WTC11 (cell line): ENCODE measurements around the gene KDM1B.

Source experiments
- CBFB ChIP-seq: sonication (generic); formaldehyde crosslinking; IDR thresholded peaks from 2 replicates; pipeline ENCODE4 v1.8.1; 2022; ENCODE audit warnings: mild to moderate bottlenecking, low read depth, missing genetic modification reagents
- CREB1 ChIP-seq: sonication (generic); formaldehyde crosslinking; IDR thresholded peaks from 2 replicates; pipeline ENCODE4 v1.8.0; 2023; ENCODE audit warnings: mild to moderate bottlenecking, missing genetic modification reagents
- CTCF ChIP-seq: fragments of 200-600 bp; IDR thresholded peaks from 2 replicates; pipeline ENCODE4 v1.8.0; 2022; ENCODE audit warnings: antibody characterized with exemption
- E2F5 ChIP-seq: sonication (generic); formaldehyde crosslinking; IDR thresholded peaks from 2 replicates; pipeline ENCODE4 v1.8.1; 2022; ENCODE audit warnings: mild to moderate bottlenecking, moderate library complexity, missing genetic modification reagents
- FOXP4 ChIP-seq: sonication (generic); formaldehyde crosslinking; IDR thresholded peaks from 2 replicates; pipeline ENCODE4 v1.8.0; 2022; ENCODE audit warnings: mild to moderate bottlenecking, missing genetic modification reagents
- HMGXB4 ChIP-seq: sonication (generic); formaldehyde crosslinking; IDR thresholded peaks from 2 replicates; pipeline ENCODE4 v1.8.1; 2023; ENCODE audit warnings: mild to moderate bottlenecking, moderate library complexity, missing genetic modification reagents
- MLX ChIP-seq: sonication (generic); formaldehyde crosslinking; IDR thresholded peaks from 2 replicates; pipeline ENCODE4 v1.8.1; 2023; ENCODE audit warnings: mild to moderate bottlenecking, missing genetic modification reagents, moderate library complexity
- MXD4 ChIP-seq: fragments of 250-450 bp; sonication (Bioruptor Pico); IDR thresholded peaks from 2 replicates; pipeline ENCODE4 v1.8.0; 2021; ENCODE audit warnings: mild to moderate bottlenecking, moderate library complexity, borderline replicate concordance
- PREB ChIP-seq: sonication (generic); formaldehyde crosslinking; IDR thresholded peaks from 2 replicates; pipeline ENCODE4 v1.8.1; 2022; ENCODE audit warnings: mild to moderate bottlenecking, missing genetic modification reagents, moderate library complexity, borderline replicate concordance
- TEAD1 ChIP-seq: sonication (generic); formaldehyde crosslinking; IDR thresholded peaks from 2 replicates; pipeline ENCODE4 v1.8.0; 2022; ENCODE audit warnings: mild to moderate bottlenecking, missing genetic modification reagents
- TEAD4 ChIP-seq: sonication (generic); formaldehyde crosslinking; IDR thresholded peaks from 2 replicates; pipeline ENCODE4 v1.8.0; 2022; ENCODE audit warnings: mild to moderate bottlenecking, missing genetic modification reagents
- USF2 ChIP-seq: sonication (generic); formaldehyde crosslinking; IDR thresholded peaks from 2 replicates; pipeline ENCODE4 v1.8.1; 2023; ENCODE audit warnings: mild to moderate bottlenecking, missing genetic modification reagents, moderate library complexity

GRCh38 chr6:18249271-18249670, 94.0 kb downstream of the KDM1B start:
- TF ChIP-seq CTCF (no peak), TEAD4 (CRISPR knock-in tag) (no peak), HMGXB4 (no peak), CREB1 (CRISPR knock-in tag) (no peak), TEAD1 (no peak), FOXP4 (CRISPR knock-in tag) (no peak), CBFB (no peak), E2F5 (CRISPR knock-in tag) (no peak), USF2 (CRISPR knock-in tag) (no peak), PREB (CRISPR knock-in tag) (no peak), MLX (CRISPR knock-in tag) (no peak), MXD4 (CRISPR knock-in tag) (no peak)
